Upper lobe of left lung (tissue), 6 donors: Measurements from ENCODE around the gene ADGRF5. TPM values are rescaled to one million over a fixed set of nuclear protein-coding genes. Genes with fewer than 3 reads are reported as not detected.
"Not testable (repeated sequence)": the region's sequence is repeated elsewhere in the genome, so short reads cannot be mapped to it uniquely, and the experiment has no call there.

Source experiments
- ATAC-seq, 2 donors: fragments of 200-7000 bp; cut with Tn5 transposase; one replicate each; pipeline ENCODE4 v1.9.1; 2022; ENCODE audit warnings: mild to moderate bottlenecking in 2 of 2, moderate library complexity in 2 of 2; ENCODE audit not compliant: low FRiP score in 2 of 2
- DNase-seq, 2 donors: peaks; one replicate each; pipeline ENCODE4 v3.0.0-alpha.2; 2019 to 2020
- H3K27ac ChIP-seq, 4 donors: fragments of 200-600 bp; sonication (generic); one replicate each; pipeline ENCODE4 v1.5.1; 2016 to 2019
- H3K27me3 ChIP-seq, 4 donors: fragments of 200-600 bp; sonication (generic); one replicate each; pipeline ENCODE4 v1.5.1; 2017 to 2019
- H3K36me3 ChIP-seq, 4 donors: fragments of 200-600 bp; sonication (generic); one replicate each; pipeline ENCODE4 v1.5.1; 2016 to 2019
- H3K4me1 ChIP-seq, 4 donors: fragments of 200-600 bp; sonication (generic); one replicate each; pipeline ENCODE4 v1.5.1; 2018 to 2019
- H3K4me3 ChIP-seq, 4 donors: fragments of 200-600 bp; sonication (generic); one replicate each; pipeline ENCODE4 v1.5.1; 2017 to 2019; ENCODE audit warnings: mild to moderate bottlenecking in 2 of 4, moderate library complexity in 1 of 4
- H3K9me3 ChIP-seq, 4 donors: fragments of 200-600 bp; sonication (generic); one replicate each; pipeline ENCODE4 v1.5.1; 2018 to 2019
- EP300 ChIP-seq, 4 donors: sonication (generic); formaldehyde crosslinking; IDR thresholded peaks; one replicate each; pipeline ENCODE4 v1.5.1; 2017; ENCODE audit warnings: antibody characterized with exemption in 4 of 4, control low read depth in 2 of 4
- POLR2A ChIP-seq, 4 donors: fragments of 450-650 bp; IDR thresholded peaks; one replicate each; pipeline ENCODE4 v1.5.1; 2016 to 2017; ENCODE audit warnings: antibody characterized with exemption in 4 of 4, mild to moderate bottlenecking in 2 of 4
- POLR2AphosphoS5 ChIP-seq, 2 donors: sonication (generic); formaldehyde crosslinking; IDR thresholded peaks; one replicate each; pipeline ENCODE4 v1.5.1; 2017; ENCODE audit warnings: antibody characterized with exemption in 2 of 2
- WGBS, 2 donors: methylation state at CpG; one replicate each; pipeline ENCODE4 v1.1.5; 2017 to 2018; 5-methylcytosine and 5-hydroxymethylcytosine counted together
- total RNA-seq, 6 donors: library from RNA; depleted of rRNA in 4 of 6; stranded (reverse); fragments of >200 nt in 4 of 6; gene quantifications; one replicate each; pipeline versions ENCODE4 v1.1.0 to v1.2.1, GENCODE V29; 2016 to 2021
- TF ChIP-seq, protein P1 (sequence below), 6 experiments: fragments of 450-650 bp in 4 of 6; fragments of 200-600 bp in 2 of 6; sonication (generic) in 2 of 6; IDR thresholded peaks; one replicate each; pipeline ENCODE4 v1.5.1; 2016 to 2019; ENCODE audit warnings: antibody characterized with exemption in 6 of 6
- donor health status: DM: no; HTN: no; CAD: no; lungs with moderate emphysema.
- donor health status: DM: no; HTN: yes; CAD: no; lungs with severe emphysema.

ADGRF5 gene
- total RNA-seq, 6 donors from 2014 or later: 107 to 352 (median 215) TPM

DNA sequence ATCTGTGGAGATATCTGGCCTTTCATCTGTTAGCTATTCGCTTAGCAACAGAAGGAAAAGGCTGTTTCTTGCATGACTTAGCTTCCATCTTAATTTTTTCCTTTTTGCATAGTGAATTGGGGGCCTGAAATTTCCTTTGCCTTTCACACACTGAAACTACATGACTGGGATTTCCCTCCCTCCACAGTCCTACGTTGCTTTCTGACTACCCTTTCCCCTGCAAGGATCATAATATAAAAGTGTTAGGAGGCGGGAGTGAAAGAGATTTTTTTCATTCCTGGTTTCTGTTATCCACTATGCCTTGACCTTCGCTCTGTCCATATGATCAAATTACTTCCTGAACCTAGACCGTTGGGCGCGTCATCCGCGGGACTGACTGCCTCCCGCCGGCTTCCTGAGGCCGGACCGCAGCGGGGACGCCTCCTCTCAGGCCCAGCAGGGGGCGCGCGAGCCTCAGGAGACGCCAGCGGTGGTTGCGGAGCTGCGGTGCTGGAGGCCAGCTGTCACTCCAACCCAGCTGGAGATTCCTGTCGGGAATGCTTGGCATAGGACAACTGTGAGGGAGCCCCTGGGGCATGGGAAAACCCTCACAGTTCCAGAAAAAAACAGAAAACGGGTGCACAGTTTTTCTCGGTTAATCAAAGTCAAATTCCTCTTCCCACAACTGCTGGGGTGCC is 72.9 kb downstream of the ADGRF5 start:
- peak; percentile 92 to 96 for DNase-seq
- TF ChIP-seq, protein P1, sequence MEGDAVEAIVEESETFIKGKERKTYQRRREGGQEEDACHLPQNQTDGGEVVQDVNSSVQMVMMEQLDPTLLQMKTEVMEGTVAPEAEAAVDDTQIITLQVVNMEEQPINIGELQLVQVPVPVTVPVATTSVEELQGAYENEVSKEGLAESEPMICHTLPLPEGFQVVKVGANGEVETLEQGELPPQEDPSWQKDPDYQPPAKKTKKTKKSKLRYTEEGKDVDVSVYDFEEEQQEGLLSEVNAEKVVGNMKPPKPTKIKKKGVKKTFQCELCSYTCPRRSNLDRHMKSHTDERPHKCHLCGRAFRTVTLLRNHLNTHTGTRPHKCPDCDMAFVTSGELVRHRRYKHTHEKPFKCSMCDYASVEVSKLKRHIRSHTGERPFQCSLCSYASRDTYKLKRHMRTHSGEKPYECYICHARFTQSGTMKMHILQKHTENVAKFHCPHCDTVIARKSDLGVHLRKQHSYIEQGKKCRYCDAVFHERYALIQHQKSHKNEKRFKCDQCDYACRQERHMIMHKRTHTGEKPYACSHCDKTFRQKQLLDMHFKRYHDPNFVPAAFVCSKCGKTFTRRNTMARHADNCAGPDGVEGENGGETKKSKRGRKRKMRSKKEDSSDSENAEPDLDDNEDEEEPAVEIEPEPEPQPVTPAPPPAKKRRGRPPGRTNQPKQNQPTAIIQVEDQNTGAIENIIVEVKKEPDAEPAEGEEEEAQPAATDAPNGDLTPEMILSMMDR (IDR thresholded peaks at IDR 0.05): peak; percentile 93 to 98 (median 96)
- TF ChIP-seq POLR2AphosphoS5 (IDR thresholded peaks at IDR 0.05): peak; percentile 33 to 39
- no peak for TF ChIP-seq EP300 (IDR thresholded peaks at IDR 0.05)
- TF ChIP-seq POLR2A (IDR thresholded peaks at IDR 0.05): no peak
- peaks cover 12 to 30% (median 16%) of the 10 kb centered on the region in 4 donors for H3K4me1 ChIP-seq
- peak; percentile 94 to 99 for ATAC-seq
- H3K9me3 ChIP-seq: no peaks in the 10 kb centered on the region
- H3K36me3 ChIP-seq: peaks cover 0 to under 1% (median 0%) of the 10 kb centered on the region in 4 donors
- no peaks in the 10 kb centered on the region for H3K27me3 ChIP-seq
- H3K27ac ChIP-seq: peak overlapping the region in 1 of 4 donors; percentile 14
- WGBS, 2 donors: 8 to 14% methylated on average over 10 to 25 of the region's 25 CpGs
- H3K4me3 ChIP-seq: peak overlapping the region in 2 of 4 donors; percentile 4 to 18

DNA sequence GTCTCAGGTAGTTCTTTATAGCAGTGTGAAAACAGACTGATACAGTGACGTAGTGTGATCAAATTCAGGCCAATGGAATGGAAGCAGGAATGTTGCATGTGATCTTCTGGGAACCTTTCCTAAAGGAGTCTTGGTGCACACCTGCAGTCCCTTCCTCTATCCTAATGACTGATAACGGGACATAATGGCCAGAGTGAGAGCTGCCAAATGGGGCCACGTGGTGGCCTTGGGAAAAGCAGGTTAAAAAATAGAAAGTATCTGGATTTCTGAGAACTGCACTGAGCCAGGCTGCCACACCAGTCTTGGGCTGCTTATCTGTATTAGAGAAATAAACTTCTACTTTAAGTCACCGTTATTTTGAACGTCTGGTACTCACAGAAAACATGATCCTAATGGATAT is 76.6 kb downstream of the ADGRF5 start:
- ATAC-seq: no peak

DNA sequence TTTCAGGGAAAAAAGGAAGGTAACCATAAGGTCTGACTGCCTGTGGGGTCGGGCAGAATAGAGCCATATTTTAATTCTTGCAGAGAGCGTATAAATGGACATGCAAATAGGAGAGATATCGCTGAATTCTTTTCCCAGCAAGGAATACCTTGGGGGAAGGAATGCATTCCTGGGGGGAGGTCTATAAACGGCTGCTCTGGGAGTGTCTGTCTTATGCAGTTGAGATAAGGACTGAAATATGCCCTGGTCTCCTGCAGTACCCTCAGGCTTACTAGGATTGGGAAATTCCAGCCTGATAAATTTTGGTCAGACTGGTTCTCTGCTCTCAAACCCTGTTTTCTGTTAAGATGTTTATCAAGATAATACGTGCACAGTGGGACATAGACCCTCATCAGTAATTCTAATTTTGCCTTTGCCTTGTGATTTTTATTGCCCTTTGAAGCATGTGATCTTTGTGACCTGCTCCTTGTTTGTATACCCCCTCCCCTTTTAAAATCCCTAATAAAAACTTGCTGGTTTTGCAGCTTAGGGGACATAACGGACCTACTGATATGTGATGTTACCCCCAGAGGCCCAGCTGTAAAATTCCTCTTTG is 79.4 kb downstream of the ADGRF5 start:
- H3K27me3 ChIP-seq, H3K36me3 ChIP-seq, DNase-seq, H3K4me3 ChIP-seq, ATAC-seq, H3K27ac ChIP-seq, H3K4me1 ChIP-seq: not testable (repeated sequence)
- WGBS, 2 donors: 95 to 96% methylated on average over 6 of the region's 6 CpGs
- peaks cover 0 to 13% (median 9%) of the 10 kb centered on the region in 4 donors for H3K9me3 ChIP-seq

More for the DNA sequence above, 76.6 kb downstream of the ADGRF5 start:
- TF ChIP-seq EP300 (IDR thresholded peaks at IDR 0.05) (no peak), POLR2AphosphoS5 (IDR thresholded peaks at IDR 0.05) (no peak), POLR2A (IDR thresholded peaks at IDR 0.05) (no peak)
- TF ChIP-seq, protein P1 (IDR thresholded peaks at IDR 0.05): no peak
- H3K9me3 ChIP-seq: peaks cover 0 to 13% (median 9%) of the 10 kb centered on the region in 4 donors
- peaks cover 7 to 16% (median 10%) of the 10 kb centered on the region in 4 donors for H3K4me1 ChIP-seq
- no peak for DNase-seq
- H3K4me3 ChIP-seq: no peak overlapping the region
- whole genome bisulfite sequencing, 2 donors: 84 to 91% methylated on average over 5 of the region's 5 CpGs
- H3K27me3 ChIP-seq: no peaks in the 10 kb centered on the region
- H3K36me3 ChIP-seq: no peaks in the 10 kb centered on the region
- H3K27ac ChIP-seq: no peak overlapping the region

DNA sequence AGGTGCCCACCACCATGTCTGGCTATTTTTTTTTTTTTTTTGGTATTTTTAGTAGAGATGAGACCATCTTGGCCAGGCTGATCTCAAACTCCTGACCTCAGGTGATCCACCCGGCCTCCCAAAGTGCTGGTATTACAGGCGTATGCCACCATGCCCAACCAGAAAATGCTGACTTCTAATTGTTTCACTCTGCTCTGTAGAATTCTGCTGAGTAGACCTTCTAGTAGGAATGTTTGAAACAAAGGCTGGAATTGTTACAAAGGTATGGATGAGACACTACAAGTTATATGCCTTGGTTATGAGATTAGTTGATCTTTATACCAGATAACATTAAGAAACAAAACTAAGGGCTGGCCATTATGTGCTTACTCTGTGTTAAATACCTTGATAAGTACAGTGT is 83.7 kb downstream of the ADGRF5 start:
- no peaks in the 10 kb centered on the region for H3K27me3 ChIP-seq
- H3K4me1 ChIP-seq: no peaks in the 10 kb centered on the region
- WGBS, 2 donors: 97 to 100% methylated on average over 2 of the region's 2 CpGs
- no peaks in the 10 kb centered on the region for H3K36me3 ChIP-seq
- no peak for ATAC-seq
- no peak for TF ChIP-seq EP300 (IDR thresholded peaks at IDR 0.05)
- no peak overlapping the region for H3K27ac ChIP-seq
- H3K9me3 ChIP-seq: peaks cover 0 to 10% (median 8%) of the 10 kb centered on the region in 4 donors
- no peak for DNase-seq
- no peak overlapping the region for H3K4me3 ChIP-seq

DNA sequence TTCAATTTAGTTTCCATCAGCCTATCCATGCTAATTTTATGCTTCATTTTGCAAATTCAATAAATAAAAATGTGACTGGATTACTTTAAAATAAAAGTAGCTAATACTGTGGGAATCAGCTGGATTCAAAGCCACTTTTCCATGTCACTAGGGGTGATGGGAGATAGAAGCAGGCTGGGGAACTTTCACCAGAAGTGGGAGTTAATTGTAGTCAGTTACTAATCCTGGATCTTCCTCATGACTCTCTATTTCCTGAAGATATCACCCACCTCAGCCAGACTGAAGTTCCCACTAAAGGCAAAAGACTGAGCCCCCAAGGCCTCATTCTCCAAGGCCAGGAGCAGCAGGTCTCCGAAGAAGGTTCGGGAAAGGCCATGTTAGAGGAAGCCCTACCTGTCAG is 86.7 kb downstream of the ADGRF5 start:
- not testable (repeated sequence) for ATAC-seq, DNase-seq, H3K36me3 ChIP-seq, H3K4me1 ChIP-seq, H3K9me3 ChIP-seq, H3K27ac ChIP-seq, H3K27me3 ChIP-seq, H3K4me3 ChIP-seq
- 100% methylated on average over 2 of the region's 2 CpGs for WGBS, 2 donors

DNA sequence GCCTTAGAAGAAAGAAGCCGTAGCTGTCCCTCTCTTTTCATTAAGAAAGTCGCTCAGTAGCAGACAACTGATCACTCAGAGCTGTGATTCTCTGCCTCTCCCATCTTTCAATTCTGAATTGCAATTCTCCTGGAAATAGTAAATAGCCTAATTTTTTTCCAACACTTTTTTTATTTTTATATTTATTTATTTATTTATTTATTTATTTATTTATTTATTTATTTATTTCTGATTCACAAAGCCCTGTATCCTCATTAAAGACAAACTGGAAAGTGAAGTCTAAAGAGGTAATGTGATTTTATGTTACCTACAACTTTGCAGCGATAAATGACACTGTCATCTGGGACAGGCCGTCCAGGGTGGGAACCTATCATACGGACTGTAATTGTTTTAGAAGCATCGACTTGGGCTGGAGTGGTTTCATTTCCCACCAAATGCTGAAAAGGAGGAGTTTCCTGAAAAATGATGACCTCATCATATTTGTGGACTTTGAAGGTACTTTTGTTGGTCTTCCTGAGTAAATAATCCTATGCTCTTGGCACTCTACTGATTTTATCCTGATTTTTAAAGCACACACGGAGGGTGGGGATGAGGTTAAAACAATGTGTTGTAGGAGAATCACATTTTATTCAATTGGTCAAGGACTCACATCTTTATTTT is 87.4 kb downstream of the ADGRF5 start:
- H3K9me3 ChIP-seq, H3K4me1 ChIP-seq: not testable (repeated sequence)

More for the DNA sequence above, 87.4 kb downstream of the ADGRF5 start:
- H3K36me3 ChIP-seq, H3K4me3 ChIP-seq, ATAC-seq, DNase-seq, H3K27ac ChIP-seq, H3K27me3 ChIP-seq: not testable (repeated sequence)
- WGBS, 2 donors: 66 to 74% methylated on average over 7 of the region's 7 CpGs
